CD4-positive, alpha-beta T cell treated with Interleukin-2 at 100 ng/mL for 4 hours (primary cell): ENCODE measurements around the gene RAD23A.
"Not testable (repeated sequence)": the region's sequence is repeated elsewhere in the genome, so short reads cannot be mapped to it uniquely, and the experiment has no call there.

Source experiments
- DNase-seq: peaks from one replicate; pipeline ENCODE4 v3.0.0-alpha.2; 2020; ENCODE audit warnings: low spot score

Gene RAD23A

GRCh38 chr19:12937927-12938778, 7.5 kb upstream of the RAD23A start, which contains the start of gene CALR:
TSS of gene CALR (plus strand) at chr19:12938609. CDS start at chr19:12938680, 71 bp downstream.
- peak; percentile 100 for DNase-seq

GRCh38 chr19:12938779-12939601, 6.7 kb upstream of the RAD23A start:
- peak; percentile 28 for DNase-seq

- DNase-seq, result no peak
Measured at GRCh38 chr19:12939975-12940423, 5.7 kb upstream of the RAD23A start.

GRCh38 chr19:12940897-12941296, 4.8 kb upstream of the RAD23A start:
- no peak for DNase-seq

- no peak for DNase-seq
Measured at GRCh38 chr19:12943437-12944044, 2.1 kb upstream of the RAD23A start.

- no peak for DNase-seq
Measured at GRCh38 chr19:12944104-12944674, 1.5 kb upstream of the RAD23A start.

- DNase-seq, result no peak
Measured at GRCh38 chr19:12946092-12946721, 545 bp downstream of the RAD23A start.

GRCh38 chr19:12946731-12947496, 1.3 kb downstream of the RAD23A start:
- DNase-seq, result no peak

GRCh38 chr19:12947702-12948611, 2.3 kb downstream of the RAD23A start:
- no peak for DNase-seq

GRCh38 chr19:12948612-12949362, 3.1 kb downstream of the RAD23A start:
- no peak for DNase-seq

GRCh38 chr19:12949363-12950283, 4.0 kb downstream of the RAD23A start:
- no peak for DNase-seq

- DNase-seq, result not testable (repeated sequence)
Measured at GRCh38 chr19:12952050-12952449, 6.4 kb downstream of the RAD23A start.

- DNase-seq, result no peak
Measured at GRCh38 chr19:12952488-12953137, 7.0 kb downstream of the RAD23A start.

GRCh38 chr19:12953138-12953798, 7.6 kb downstream of the RAD23A start:
- DNase-seq, result no peak

- no peak for DNase-seq
Measured at GRCh38 chr19:12953799-12954611, 8.3 kb downstream of the RAD23A start.

GRCh38 chr19:12954612-12954962, 8.9 kb downstream of the RAD23A start:
- no peak for DNase-seq
